ENCODE measurements around the gene KLHL36.

KLHL36 gene

DNA sequence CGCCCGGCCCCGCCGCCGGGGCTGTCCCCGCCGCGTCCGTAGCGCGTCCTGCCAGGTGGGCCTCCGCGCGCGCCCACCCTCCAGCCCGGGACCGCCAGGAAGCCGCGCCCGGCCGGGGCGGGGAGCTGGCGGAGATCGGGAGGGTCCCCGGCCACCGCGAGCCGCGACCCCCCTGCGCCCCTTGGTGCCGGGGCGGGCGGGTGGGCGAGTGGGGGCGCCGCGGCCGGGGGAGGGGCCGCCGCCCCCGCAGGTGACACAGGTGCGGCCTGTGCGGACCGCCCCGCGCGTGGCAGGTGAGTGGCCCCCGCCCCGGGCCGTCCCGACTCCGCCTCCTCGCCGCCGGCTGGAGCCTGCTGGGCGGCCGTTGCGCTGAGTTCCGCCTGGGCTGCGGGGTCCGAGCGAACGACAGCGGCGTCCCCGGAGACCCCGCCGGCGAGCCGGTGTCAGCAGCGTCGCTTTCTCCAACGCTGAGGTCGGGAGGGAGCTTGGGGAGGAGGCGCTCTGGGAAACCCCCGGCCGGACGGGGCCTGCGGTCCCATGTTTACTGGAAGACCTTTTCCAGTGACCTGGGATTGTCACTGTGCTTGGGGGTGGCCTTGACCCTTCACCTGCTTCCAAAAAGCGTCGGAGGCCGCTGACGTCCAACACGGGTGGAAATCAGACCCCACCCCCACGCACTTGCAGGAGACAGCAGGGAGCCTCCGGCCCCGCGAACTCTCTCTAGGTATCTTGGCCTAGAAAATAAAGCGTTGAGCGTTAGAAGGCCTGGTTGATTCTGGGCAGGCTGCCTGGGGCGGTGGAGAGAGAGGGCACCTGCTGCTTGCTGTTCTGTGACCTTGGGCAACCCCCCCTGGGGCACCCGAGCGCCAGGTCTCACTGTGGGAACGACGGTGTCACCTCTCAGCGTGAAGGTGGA is 542 bp downstream of the KLHL36 start:
- peak; percentile 33 to 49 for DNase-seq

DNA sequence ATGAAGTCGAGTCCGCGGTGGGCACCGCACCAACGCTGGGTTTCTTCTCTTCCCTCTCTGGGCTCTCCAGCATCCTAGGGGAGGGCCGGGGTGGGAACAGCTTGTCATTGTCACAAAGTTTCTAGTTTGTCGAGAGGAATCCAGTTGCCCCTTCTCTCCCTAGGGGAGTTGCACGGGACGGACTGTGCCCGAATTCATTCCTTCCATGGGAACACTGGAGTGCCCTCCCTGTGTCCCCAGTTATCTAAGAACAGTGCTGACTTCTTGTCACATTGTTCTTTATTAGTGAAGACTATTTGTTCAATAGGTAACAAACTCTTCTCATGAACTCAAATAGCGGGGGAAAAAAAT is 1.2 kb downstream of the KLHL36 start:
- no peak for DNase-seq

DNA sequence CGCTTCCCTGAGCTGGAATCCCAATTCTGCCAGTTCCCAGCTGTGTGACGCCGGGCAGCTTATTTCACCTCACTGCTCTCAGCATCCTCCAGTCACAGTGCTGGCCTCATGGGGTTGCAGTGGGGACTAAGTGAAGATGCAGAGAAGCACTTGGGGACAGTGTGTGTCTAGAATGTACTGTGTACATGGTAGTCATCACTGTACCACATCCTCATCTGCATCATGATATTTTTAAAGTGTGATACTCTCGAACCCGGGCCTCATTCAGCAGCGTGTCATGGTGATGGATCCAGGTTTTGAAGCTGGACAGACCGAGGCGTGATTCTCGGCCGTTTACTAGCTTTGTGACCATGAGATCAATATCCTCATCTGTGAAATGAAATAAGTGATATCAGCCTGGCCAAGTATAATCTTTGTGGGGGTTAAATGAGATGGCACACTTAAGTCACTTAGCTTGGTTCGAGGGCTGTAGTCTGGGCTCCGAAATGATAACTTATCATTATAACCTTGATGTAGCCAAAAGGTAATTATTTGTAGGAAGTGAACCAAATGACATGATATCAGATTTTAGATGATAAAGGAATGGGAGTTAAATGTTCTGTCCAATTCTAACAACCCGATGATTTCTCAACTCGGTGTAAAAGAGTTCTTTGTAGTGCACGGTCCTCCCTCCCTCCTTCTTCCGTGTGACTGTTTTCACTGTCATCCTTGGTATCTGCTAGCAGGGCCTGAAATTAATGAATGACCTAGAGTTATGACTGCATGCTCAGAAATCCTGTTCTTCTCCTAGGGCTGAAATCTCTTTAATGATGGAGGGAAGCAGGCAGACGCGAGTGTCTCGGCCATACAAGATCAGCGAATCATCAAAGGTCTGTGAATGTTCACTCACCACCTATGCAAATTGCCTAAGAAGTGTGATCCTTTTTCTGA is 2.0 kb downstream of the KLHL36 start:
- DNase-seq: no peak

DNA sequence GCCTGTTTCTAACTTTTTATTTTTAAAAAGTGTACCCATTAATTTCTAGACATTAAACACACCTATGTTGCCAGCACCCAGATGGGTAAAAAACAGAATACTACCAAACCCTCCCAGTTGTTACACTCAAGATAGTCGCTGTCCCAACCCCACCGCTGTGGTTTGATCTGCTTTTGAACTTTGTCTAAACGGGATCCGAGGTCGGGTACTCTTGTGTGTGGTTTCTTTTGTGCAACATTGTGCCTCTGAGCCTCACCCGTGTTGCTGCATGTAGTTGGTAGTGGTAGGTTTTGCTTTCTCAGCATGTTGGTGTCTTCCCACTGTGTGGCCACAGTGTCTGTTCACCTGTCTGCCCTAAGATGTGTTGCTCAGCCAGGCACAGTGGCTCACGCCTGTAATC is 4.3 kb downstream of the KLHL36 start:
- peak; percentile 37 to 57 for DNase-seq

DNA sequence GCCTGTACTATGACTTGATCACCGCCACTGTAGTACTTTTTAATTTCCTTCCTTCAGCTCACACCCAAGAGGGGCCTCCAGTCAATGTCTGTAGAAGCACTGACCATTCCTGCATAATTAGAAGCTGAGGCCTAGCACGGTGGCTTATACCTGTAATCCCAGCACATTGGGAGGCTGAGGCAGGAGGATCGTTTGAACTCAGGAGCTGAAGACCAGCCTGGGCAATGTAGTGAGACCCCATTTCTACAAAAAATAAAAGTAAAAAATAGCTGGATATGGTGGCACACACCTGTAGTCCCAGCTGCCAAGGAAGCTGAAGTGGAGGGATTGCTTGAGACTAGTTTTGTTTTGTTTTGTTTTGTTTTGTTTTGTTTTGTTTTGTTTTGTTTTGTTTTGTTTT is 5.9 kb downstream of the KLHL36 start:
- no peak for DNase-seq

DNA sequence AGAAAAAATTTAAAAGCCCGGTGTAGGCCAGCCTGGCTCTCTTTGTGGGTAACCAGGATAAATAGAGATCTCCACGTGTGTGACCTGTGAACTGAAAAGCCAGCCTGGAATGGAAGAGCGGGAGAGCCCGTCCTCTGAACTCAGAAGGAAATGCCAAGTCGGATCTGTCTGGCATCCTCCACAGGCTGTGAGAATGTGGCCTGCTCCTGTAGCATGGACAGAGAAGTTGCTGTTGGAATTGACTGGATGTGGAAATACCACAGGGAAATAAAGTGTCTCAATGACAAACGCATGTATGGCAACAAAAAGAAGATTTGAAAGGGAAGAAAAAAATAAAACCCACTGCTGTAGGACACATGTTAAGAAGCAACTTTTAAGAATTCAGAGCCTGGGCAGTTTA is 6.7 kb downstream of the KLHL36 start:
- no peak for DNase-seq

DNA sequence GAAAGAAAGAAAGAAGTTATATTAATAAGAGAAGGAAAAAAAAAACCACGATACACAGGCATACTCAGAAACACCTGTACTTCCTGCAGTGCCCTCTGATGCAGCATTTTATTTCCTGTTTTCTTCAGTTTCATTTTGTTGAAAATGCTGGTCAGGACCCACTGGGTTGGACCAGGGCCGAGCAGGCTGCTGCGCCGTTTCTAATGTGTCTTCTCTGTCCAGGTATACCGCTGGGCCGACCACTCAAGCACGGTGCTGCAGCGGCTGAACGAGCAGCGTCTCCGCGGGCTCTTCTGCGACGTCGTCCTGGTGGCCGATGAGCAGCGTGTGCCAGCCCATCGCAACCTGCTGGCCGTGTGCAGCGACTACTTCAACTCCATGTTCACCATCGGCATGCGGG is 8.3 kb downstream of the KLHL36 start:
- DNase-seq: no peak

DNA sequence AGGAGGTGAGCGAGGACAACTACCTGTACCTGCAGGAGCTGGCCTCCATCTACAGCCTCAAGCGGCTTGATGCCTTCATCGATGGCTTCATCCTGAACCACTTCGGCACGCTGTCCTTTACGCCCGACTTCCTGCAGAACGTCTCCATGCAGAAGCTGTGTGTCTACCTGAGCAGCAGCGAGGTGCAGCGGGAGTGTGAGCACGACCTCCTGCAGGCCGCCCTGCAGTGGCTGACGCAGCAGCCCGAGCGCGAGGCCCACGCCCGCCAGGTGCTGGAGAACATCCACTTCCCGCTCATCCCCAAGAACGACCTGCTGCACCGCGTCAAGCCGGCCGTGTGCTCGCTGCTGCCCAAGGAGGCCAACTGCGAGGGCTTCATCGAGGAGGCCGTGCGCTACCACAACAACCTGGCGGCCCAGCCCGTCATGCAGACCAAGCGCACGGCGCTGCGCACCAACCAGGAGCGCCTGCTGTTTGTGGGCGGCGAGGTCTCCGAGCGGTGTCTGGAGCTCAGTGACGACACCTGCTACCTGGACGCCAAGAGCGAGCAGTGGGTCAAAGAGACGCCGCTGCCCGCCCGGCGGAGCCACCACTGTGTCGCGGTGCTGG is 9.0 kb downstream of the KLHL36 start:
- no peak for DNase-seq

DNA sequence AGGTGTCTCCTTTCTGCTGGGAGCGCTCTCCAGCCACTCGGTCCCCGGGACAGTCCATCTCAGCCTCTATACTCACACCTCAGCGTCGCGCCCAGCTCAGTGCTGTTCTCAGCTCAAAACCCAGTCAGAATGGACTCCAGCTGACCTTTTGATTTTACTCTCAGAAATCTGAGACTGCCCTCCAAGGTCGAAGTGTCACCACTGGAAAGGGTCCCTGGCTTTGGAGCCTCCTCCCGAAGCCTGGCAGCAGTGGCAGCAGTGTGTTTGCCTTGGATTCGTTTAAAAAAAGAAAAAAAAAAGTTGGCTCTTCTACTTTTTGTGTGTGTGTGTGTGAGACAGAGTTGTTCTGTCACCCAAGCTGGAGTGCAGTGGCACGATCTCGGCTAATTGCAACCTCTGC is 10.4 kb downstream of the KLHL36 start:
- DNase-seq: no peak

DNA sequence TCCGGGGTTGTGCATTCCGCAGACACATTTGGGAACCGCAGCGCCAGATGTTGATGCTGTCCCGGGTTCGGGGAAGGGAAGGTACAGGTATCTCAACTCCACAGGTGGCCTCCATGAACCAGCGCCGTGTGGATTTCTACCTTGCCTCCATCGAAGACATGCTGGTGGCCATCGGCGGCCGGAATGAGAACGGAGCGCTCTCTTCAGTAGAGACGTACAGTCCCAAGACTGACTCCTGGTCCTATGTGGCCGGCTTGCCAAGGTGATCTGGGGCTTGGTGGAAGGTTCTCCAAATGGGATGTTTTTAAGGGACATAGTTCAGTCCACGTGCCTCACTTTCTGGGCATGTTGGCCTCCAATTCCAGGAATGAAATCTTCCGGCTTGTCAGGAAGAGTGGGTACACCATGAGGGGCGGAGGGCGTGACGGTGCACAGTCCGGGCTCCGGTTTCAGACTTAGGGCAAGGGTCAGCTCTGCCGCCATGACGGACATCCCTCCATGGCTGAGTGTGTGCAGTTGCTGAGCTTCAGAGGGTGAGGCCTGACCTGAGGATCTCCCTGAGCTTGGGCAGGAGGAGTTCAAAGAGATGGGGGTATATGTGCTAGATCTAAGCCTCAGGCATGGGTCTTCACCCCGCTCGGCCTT is 11.5 kb downstream of the KLHL36 start:
- no peak for DNase-seq

DNA sequence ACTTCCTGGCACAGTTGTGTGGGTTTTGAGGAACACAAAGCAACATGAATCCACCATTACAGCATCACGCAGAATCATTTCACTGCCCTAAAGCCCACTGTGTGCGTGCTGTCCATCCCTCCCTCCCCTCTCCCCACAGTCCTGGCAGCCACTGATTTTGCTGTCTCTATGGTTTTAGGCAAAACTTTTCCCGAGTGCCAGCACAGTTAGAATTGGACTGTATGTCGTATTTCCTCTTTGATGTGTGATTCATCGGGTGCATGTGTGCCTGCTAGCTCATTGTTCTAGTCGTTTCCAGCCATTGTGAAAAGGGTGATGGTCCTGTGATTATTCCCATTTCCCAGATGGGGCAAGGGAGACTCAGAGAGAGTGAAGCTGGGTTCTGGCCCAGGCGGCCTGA is 12.7 kb downstream of the KLHL36 start:
- DNase-seq: no peak

DNA sequence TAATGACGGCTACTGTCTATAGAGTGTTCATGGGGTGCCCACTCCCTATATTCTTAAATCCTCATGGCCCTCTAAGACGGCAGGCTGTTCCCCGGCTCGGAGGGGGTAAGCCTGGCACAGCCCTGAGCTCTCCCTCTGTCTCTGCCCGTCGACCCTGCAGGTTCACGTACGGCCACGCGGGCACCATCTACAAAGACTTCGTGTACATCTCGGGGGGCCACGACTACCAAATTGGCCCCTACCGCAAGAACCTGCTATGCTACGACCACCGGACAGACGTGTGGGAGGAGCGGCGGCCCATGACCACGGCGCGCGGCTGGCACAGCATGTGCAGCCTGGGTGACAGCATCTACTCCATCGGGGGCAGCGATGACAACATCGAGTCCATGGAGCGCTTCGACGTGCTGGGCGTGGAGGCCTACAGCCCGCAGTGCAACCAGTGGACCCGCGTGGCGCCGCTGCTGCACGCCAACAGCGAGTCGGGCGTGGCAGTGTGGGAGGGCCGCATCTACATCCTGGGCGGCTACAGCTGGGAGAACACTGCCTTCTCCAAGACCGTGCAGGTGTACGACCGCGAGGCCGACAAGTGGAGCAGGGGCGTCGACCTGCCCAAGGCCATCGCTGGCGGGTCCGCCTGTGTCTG is 13.2 kb downstream of the KLHL36 start:
- no peak for DNase-seq

DNA sequence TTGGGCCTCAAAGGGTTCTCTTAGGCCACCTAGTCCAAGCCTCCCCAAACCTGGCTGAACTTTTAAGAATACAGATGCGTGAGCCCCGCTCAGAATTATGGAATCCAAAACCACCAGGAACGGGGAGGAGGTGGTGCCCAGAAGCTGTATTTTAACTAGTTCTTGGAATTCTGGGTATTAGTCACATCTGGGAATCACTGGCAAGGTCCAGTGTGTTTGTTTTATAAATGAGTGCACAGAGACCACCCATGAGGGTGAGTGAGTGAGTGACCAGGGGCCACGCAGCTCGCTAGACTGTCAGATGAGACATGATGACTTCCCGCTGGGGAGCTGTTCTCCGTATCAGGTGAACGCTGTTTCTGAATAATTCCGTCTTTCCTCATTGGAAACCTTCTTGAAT is 14.2 kb downstream of the KLHL36 start:
- DNase-seq: no peak

DNA sequence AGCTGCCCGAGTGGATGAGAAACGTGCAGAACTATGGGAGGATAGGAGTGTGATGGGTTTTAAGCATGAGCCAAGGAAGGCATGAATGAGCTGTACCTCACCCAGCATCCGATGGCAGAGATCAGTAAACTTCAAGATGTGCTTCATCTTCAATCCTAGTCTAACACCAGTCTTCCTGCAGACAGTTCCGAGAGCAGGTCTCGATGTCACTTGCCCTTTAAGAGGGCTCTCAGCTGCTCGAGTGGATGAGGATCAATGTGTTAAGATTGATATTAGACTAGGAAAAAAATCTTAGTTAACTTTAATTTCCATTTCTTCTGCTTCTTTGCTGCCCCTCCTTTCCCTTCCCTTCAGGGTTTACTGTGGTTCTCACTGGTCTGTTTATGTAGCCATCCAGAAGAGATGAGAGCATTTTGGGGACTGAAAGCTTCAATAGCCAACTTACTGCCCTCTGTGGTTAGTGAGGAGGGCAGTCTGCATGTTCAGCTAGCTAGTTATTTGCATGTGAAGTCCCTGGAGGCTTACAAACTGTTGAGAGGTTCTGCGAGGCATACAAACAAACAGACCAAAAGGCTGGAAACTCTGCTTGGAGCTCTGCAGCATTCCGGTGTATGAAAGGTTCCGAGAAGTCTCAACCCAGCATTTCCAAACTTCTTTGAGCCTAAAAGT is 15.3 kb downstream of the KLHL36 start:
- DNase-seq: no peak

DNA sequence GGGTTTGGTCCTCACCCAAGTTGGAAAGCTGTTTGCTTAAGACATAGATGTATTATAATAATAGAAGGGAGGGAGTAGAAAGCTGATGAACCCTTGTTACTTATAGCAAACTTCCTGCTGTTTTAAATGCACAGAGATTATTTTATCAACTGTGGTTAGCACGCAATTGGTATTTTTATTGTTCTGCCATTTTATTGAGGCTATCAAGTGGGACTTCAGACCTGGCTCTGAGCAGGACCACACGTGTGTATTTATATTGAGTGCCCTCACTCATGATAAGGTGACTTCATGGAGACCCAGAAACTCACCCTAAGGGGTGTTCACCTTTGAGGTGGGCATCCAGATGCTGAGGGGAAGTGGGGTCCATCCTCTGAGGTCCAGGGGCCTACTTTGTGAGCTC is 17.0 kb downstream of the KLHL36 start:
- no peak for DNase-seq

DNA sequence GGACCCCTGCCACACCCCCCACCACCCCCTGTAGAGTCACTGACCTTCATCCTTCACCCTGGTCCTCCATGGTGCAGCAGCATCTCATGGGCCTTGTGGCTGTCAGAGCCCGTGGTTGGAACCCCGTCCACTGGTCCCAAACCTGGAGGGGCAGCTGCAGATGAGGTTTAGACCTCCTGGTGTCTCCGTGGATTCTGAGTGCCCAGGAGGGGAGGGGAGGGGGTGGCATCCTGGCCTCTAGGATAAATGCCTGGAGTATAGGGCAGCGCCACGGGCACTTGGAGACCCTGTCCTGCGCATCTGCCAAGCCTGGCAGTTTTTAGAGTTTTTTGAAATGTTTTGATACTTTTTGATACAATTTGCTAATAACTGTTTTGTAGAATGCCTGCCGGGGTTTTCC is 17.5 kb downstream of the KLHL36 start:
- DNase-seq: no peak

DNA sequence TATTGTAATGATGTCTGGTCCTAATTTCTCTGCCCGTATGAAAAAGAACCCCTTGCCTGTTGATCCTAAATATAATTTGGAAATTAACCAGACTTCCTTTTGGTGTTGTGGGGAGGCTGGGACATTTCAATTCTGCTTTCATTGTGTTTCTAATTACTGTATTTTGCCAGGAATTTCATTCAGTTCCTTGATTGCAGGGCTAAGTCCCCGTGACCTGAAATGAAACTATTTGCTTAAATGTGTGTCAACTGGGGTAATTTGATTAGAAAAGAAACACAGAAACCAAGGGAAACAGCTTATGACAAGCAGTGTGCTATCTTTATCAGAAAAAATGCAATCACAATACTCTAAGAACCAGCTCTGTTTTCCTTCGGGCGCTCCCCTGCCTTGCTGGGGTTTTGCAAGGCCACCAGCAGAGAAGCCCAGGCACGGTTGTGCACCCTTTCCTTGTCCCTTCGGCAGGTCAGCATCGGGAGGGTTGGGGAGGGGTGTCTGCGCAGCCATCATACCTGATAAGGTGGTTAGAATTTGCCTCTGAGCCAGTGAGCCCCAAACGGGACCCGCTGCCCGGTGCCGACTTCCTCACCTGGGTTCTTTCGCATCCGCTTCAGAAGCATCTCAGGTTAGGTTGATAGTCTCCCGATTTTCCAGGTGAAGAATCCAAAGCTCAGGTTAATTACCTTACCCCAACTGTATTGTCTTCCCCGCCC is 19.4 kb downstream of the KLHL36 start:
- DNase-seq: no peak

DNA sequence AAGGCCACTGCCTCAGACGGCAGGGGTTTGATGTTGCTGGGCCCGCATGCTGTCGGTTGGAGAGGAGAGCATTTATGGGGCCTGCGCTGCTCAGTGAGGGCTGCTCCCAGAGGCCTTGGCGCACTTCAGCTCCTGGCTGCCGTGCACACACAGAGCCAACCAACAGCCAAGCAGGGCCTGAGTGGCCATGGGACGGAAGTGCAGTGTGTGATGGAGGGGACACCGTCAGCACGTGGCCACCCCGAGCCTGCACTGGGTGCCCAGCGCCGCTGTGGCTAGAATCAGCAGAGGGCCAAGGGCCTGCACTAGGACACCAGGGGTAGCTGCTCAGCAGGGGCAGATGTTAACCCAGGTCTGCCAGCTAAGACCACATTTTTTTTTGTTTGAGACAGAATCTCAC is 21.8 kb downstream of the KLHL36 start:
- no peak for DNase-seq

DNA sequence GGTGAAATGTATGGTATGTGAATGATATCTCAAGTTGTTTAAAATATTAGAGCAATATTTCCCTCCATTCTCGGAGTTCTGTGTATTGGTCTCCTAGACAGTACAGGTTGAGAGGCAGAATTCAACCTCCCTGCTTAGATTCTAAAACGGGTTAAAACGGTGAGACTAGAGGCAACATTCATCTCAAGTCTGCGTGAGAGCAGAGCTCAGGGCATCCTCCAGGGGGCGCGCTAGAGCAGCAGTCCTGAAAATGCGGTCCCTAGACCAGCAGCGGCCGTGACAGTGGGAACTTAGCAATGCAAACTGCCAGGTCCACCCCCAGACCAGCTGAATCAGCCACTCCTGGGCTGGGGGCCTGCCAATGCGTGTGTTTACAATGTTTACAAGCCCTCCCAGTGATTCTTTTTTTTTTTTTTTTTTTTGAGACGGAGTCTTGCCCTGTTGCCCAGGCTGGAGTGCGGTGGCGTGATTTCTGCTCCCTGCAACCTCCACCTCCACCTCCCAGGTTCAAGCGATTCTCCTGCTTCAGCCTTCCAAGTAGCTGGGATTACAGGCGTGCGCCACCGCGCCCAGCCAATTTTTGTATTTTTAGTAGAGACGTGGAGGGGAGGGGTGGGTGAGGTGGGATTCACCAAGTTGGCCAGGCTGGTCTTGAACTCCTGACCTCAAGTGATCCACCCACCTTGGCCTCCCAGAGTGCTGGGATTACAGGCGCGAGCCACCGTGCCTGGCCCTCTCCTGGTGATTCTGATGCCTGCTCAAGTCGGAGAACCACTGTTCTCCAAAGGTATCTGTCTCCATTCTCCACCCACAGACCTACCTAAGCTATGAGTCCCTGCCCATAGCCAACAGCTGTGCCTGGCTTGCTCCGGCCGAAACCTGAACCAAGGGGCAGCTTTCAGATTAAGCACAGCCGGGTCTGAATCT is 24.2 kb downstream of the KLHL36 start:
- peak; percentile 77 to 79 for DNase-seq

DNA sequence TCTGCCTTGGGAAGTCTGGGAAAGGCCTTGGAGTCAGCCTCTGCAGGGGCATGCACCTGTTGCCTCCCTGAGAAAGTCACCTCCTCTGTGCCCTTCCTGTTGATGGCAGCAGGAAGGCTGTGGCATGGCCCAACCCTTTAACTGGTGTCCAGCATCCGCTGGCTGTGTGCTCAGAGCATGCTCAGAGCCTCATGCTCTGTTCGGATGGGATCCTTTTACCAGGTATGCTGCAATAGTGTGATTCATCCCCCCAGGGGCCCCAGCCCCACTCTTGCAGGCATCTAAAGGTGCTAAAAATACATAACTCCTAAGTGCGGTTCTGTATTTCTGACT is 24.9 kb downstream of the KLHL36 start:
- DNase-seq: no peak

Data from CD4-positive, alpha-beta T cell treated with Interleukin-1 beta for 1 hour (primary cell).